Astrocyte (in vitro differentiated cells and primary cell): ENCODE measurements around the gene EPHB2. TPM values are rescaled to one million over a fixed set of nuclear protein-coding genes. Genes with fewer than 3 reads are reported as not detected.

ENCODE experiments used
- DNase-seq: peaks from one replicate; pipeline ENCODE4 v3.0.0-alpha.2; 2010; ENCODE audit warnings: low read depth
- FAIRE-seq: peaks from 2 replicates; lab custom pipeline; 2011; peaks lifted over from hg19 to GRCh38; lab: Jason Lieb, UNC
- H2AFZ ChIP-seq: 2 replicates; pipeline ENCODE4 v1.6.0; 2012; ENCODE audit warnings: low read depth, low read length, inconsistent platforms
- H3K27ac ChIP-seq: 2 replicates; pipeline ENCODE4 v1.5.1; 2011; ENCODE audit warnings: low read depth, low read length, inconsistent platforms
- H3K27me3 ChIP-seq: 2 replicates; pipeline ENCODE4 v1.6.0; 2011; ENCODE audit warnings: low read length, inconsistent platforms; ENCODE audit not compliant: insufficient read depth
- H3K36me3 ChIP-seq: 2 replicates; pipeline ENCODE4 v1.5.1; 2011; ENCODE audit warnings: low read length, inconsistent platforms; ENCODE audit not compliant: insufficient read depth
- H3K4me1 ChIP-seq: 2 replicates; pipeline ENCODE4 v1.5.1; 2011; ENCODE audit warnings: low read length, inconsistent platforms; ENCODE audit not compliant: insufficient read depth
- H3K4me2 ChIP-seq: 2 replicates; pipeline ENCODE4 v1.6.0; 2012; ENCODE audit warnings: low read length, inconsistent platforms
- H3K4me3 ChIP-seq: 2 replicates; pipeline ENCODE4 v1.5.1; 2011; ENCODE audit warnings: low read depth, mild to moderate bottlenecking, low read length, inconsistent platforms; ENCODE audit not compliant: insufficient read depth
- H3K79me2 ChIP-seq: 2 replicates; pipeline ENCODE4 v1.6.0; 2012; ENCODE audit warnings: mild to moderate bottlenecking, low read length, inconsistent platforms; ENCODE audit not compliant: insufficient read depth
- H3K9ac ChIP-seq: 2 replicates; pipeline ENCODE4 v1.6.0; 2012; ENCODE audit warnings: mild to moderate bottlenecking, low read length, inconsistent platforms
- H3K9me3 ChIP-seq: 2 replicates; pipeline ENCODE4 v1.5.1; 2012; ENCODE audit warnings: low read depth, mild to moderate bottlenecking, low read length, inconsistent platforms; ENCODE audit not compliant: insufficient read depth
- H4K20me1 ChIP-seq: 2 replicates; pipeline ENCODE4 v1.6.0; 2012; ENCODE audit warnings: low read length, inconsistent platforms; ENCODE audit not compliant: insufficient read depth
- H3K27ac Mint-ChIP-seq: one replicate; pipeline ENCODE4 v1.8.0; 2021; ENCODE audit warnings: mild to moderate bottlenecking, mixed read lengths; ENCODE audit not compliant: unreplicated experiment
- H3K27me3 Mint-ChIP-seq: one replicate; pipeline ENCODE4 v1.8.0; 2021; ENCODE audit warnings: low read depth, mixed read lengths; ENCODE audit not compliant: unreplicated experiment
- H3K36me3 Mint-ChIP-seq: one replicate; pipeline ENCODE4 v1.8.0; 2021; ENCODE audit warnings: low read depth, mixed read lengths; ENCODE audit not compliant: unreplicated experiment
- H3K4me1 Mint-ChIP-seq: one replicate; pipeline ENCODE4 v1.8.0; 2021; ENCODE audit warnings: low read depth, mixed read lengths; ENCODE audit not compliant: unreplicated experiment
- H3K4me3 Mint-ChIP-seq: one replicate; pipeline ENCODE4 v1.8.0; 2021; ENCODE audit warnings: mild to moderate bottlenecking, moderate library complexity, mixed read lengths; ENCODE audit not compliant: unreplicated experiment
- H3K9me3 Mint-ChIP-seq: one replicate; pipeline ENCODE4 v1.8.0; 2021; ENCODE audit warnings: mild to moderate bottlenecking, mixed read lengths; ENCODE audit not compliant: unreplicated experiment
- CTCF ChIP-seq: IDR thresholded peaks from 2 replicates; pipeline ENCODE4 v1.5.1; 2011; ENCODE audit warnings: low read depth, mild to moderate bottlenecking, inconsistent platforms, low read length, moderate library complexity; ENCODE audit not compliant: insufficient read depth
- EZH2 ChIP-seq: IDR thresholded peaks from 2 replicates; pipeline ENCODE4 v1.6.1; 2012; ENCODE audit warnings: mild to moderate bottlenecking, low read length, inconsistent platforms; ENCODE audit not compliant: insufficient read depth
- total RNA-seq: library from RNA; stranded (reverse); gene quantifications from 2 replicates; pipeline ENCODE4 v1.2.1, GENCODE V29; 2021

EPHB2 gene
- total RNA-seq, 1 donor from 2014 or later = 8.4 TPM

- H3K4me3 Mint-ChIP-seq = no peak overlapping the region
- H3K4me1 ChIP-seq = peaks cover 30% of the 10 kb centered on the region
- H3K9me3 ChIP-seq = no peaks in the 10 kb centered on the region
- FAIRE-seq (no peak), DNase-seq (no peak)
- no peak overlapping the region for H3K27ac ChIP-seq
- H3K27ac Mint-ChIP-seq = no peak overlapping the region
- no peak overlapping the region for H3K4me3 ChIP-seq
- no peak overlapping the region for H3K4me2 ChIP-seq
- no peaks in the 10 kb centered on the region for H3K9me3 Mint-ChIP-seq
- peaks cover 1% of the 10 kb centered on the region for H3K36me3 Mint-ChIP-seq
- peaks cover 12% of the 10 kb centered on the region for H4K20me1 ChIP-seq
- H3K9ac ChIP-seq = no peak overlapping the region
- no peaks in the 10 kb centered on the region for H3K27me3 ChIP-seq
- no peaks in the 10 kb centered on the region for H3K79me2 ChIP-seq
- TF ChIP-seq CTCF (no peak), EZH2 (no peak)
- peaks cover 29% of the 10 kb centered on the region for H3K27me3 Mint-ChIP-seq
- H2AFZ ChIP-seq = no peak overlapping the region
- peaks cover 10% of the 10 kb centered on the region for H3K36me3 ChIP-seq
- H3K4me1 Mint-ChIP-seq = peaks cover 3% of the 10 kb centered on the region
These were observed 165.2 kb downstream of the EPHB2 start for GRCh38 chr1:22875841-22876240.

- Mint-ChIP-seq H3K9me3 (no peaks in the 10 kb centered on the region), H3K4me1 (peaks cover 3% of the 10 kb centered on the region), H3K36me3 (peaks cover 1% of the 10 kb centered on the region), H3K27me3 (peaks cover 28% of the 10 kb centered on the region), H3K4me3 (no peak overlapping the region), H3K27ac (no peak overlapping the region)
- no peak for FAIRE-seq
- Histone ChIP-seq H2AFZ (no peak overlapping the region), H3K4me2 (peak overlapping the region; percentile 36), H3K27me3 (no peaks in the 10 kb centered on the region), H3K9me3 (no peaks in the 10 kb centered on the region), H4K20me1 (peaks cover 6% of the 10 kb centered on the region), H3K4me1 (peaks cover 28% of the 10 kb centered on the region), H3K9ac (peak overlapping the region; percentile 55), H3K36me3 (peaks cover 10% of the 10 kb centered on the region), H3K4me3 (no peak overlapping the region), H3K27ac (peak overlapping the region; percentile 20), H3K79me2 (no peaks in the 10 kb centered on the region)
- DNase-seq = peak; percentile 74
- TF ChIP-seq EZH2 (no peak), CTCF (no peak)
These were observed 165.9 kb downstream of the EPHB2 start for GRCh38 chr1:22876359-22877111.
